ENCODE data around the gene PPWD1.
A peak's percentile ranks its signal among the peaks of the same experiment; 100 is the strongest.

PPWD1 gene

GRCh38 chr5:65535529-65535987 lies 27.5 kb upstream of the PPWD1 start:
- POLR2A ChIA-PET = no interaction called here
- no peaks in the 10 kb centered on the region for H3K9me3 ChIP-seq (ENCODE audit: control insufficient read depth, insufficient read depth, low read depth, low read length)
- no peak overlapping the region for H3K27ac ChIP-seq (ENCODE audit: extremely low read depth, low read depth, low read length)
- H3K4me1 ChIP-seq (ENCODE audit: control insufficient read depth, insufficient read depth, low read length) = no peaks in the 10 kb centered on the region
- peaks cover 23 to 31% of the 10 kb centered on the region in 2 experiments for H3K36me3 ChIP-seq (ENCODE audit: control insufficient read depth in 2 of 2, insufficient read depth in 1 of 2, low read length in 2 of 2)
- CTCF ChIA-PET = no interaction called here
- no peak overlapping the region for H3K4me3 ChIP-seq (ENCODE audit: low read depth, low read length)
- TF ChIP-seq ZNF600 (tag by site-specific recombination; IDR thresholded peaks at IDR 0.05) (no peak), ZNF214 (tag by site-specific recombination; IDR thresholded peaks at IDR 0.05; ENCODE audit: borderline replicate concordance) (no peak), ELK4 (IDR thresholded peaks at IDR 0.05; ENCODE audit: borderline replicate concordance, low read depth, low read length) (no peak), MYNN (tag by site-specific recombination; IDR thresholded peaks at IDR 0.05; ENCODE audit: borderline replicate concordance) (no peak)

GRCh38 chr5:65539827-65540226 lies 23.3 kb upstream of the PPWD1 start:
- H3K4me1 ChIP-seq (ENCODE audit: control insufficient read depth, insufficient read depth, low read length) = no peaks in the 10 kb centered on the region
- POLR2A ChIA-PET = interaction anchor here (0.6 kb wide), 1 partner anchor 11 kb away, joined by 4 read pairs; no protein-coding TSS in a partner anchor
- no peak overlapping the region for H3K4me3 ChIP-seq (ENCODE audit: low read depth, low read length)

GRCh38 chr5:65544473-65544872 lies 18.6 kb upstream of the PPWD1 start:
- no peaks in the 10 kb centered on the region for H3K4me1 ChIP-seq (ENCODE audit: control insufficient read depth, insufficient read depth, low read length)
- peak; percentile 66 for TF ChIP-seq ZNF146 (tag by site-specific recombination; IDR thresholded peaks at IDR 0.05)
- TF ChIP-seq GLIS2 (tag by site-specific recombination; IDR thresholded peaks at IDR 0.05) = no peak
- H3K27ac ChIP-seq (ENCODE audit: extremely low read depth, low read depth, low read length) = no peak overlapping the region
- ChIA-PET POLR2A (no interaction called here), CTCF (interaction anchor here (0.7 kb wide), 1 partner anchor 444 kb away, joined by 4 read pairs; no protein-coding TSS in a partner anchor)
- H3K4me3 ChIP-seq (ENCODE audit: low read depth, low read length) = no peak overlapping the region
- H3K36me3 ChIP-seq (ENCODE audit: control insufficient read depth in 2 of 2, insufficient read depth in 1 of 2, low read length in 2 of 2) = peaks cover 41 to 71% of the 10 kb centered on the region in 2 experiments
- no peaks in the 10 kb centered on the region for H3K9me3 ChIP-seq (ENCODE audit: control insufficient read depth, insufficient read depth, low read depth, low read length)

More at GRCh38 chr5:65539827-65540226, 23.3 kb upstream of the PPWD1 start:
- Histone ChIP-seq H3K36me3 (ENCODE audit: control insufficient read depth in 2 of 2, insufficient read depth in 1 of 2, low read length in 2 of 2) (peaks cover 35 to 69% of the 10 kb centered on the region in 2 experiments), H3K9me3 (ENCODE audit: control insufficient read depth, insufficient read depth, low read depth, low read length) (no peaks in the 10 kb centered on the region), H3K27ac (ENCODE audit: extremely low read depth, low read depth, low read length) (no peak overlapping the region)
- CTCF ChIA-PET = interaction anchor here (0.7 kb wide), 1 partner anchor 25 kb away, joined by 3 read pairs; no protein-coding TSS in a partner anchor
- no peak for TF ChIP-seq ZNF501 (tag by site-specific recombination; IDR thresholded peaks at IDR 0.05)
- TF ChIP-seq ZNF202 (tag by site-specific recombination; IDR thresholded peaks at IDR 0.05; ENCODE audit: borderline replicate concordance) = no peak
- TF ChIP-seq ZFHX2 (tag by site-specific recombination; conservative IDR thresholded peaks at IDR 0.05) = no peak
- TF ChIP-seq ZNF571 (tag by site-specific recombination; IDR thresholded peaks at IDR 0.05) = no peak
- no peak for TF ChIP-seq TSHZ1 (tag by site-specific recombination; IDR thresholded peaks at IDR 0.05; ENCODE audit: borderline replicate concordance)
- no peak for TF ChIP-seq ZNF37A (tag by site-specific recombination; IDR thresholded peaks at IDR 0.05)
- no peak for TF ChIP-seq ZNF274 (IDR thresholded peaks at IDR 0.05; ENCODE audit: low read length)
- no peak for TF ChIP-seq ZNF274 (tag by site-specific recombination; IDR thresholded peaks at IDR 0.05; ENCODE audit: borderline replicate concordance)

GRCh38 chr5:65546141-65546540 lies 17.0 kb upstream of the PPWD1 start:
- CTCF ChIA-PET = interaction anchor here (0.6 to 0.7 kb wide), 2 partner anchors 22 to 25 kb away, joined by 3 read pairs; no protein-coding TSS in a partner anchor
- POLR2A ChIA-PET = no interaction called here
- TF ChIP-seq ZNF398 (tag by site-specific recombination; IDR thresholded peaks at IDR 0.05) = no peak
- TF ChIP-seq GFI1B (tag by site-specific recombination; IDR thresholded peaks at IDR 0.05) = no peak
- TF ChIP-seq ZNF366 (tag by site-specific recombination; conservative IDR thresholded peaks at IDR 0.05) = no peak
- TF ChIP-seq ZNF19 (tag by site-specific recombination; IDR thresholded peaks at IDR 0.05; ENCODE audit: low read depth) = no peak
- no peak for TF ChIP-seq ZNF24 (tag by site-specific recombination; IDR thresholded peaks at IDR 0.05)
- no peak for TF ChIP-seq ZNF670 (tag by site-specific recombination; IDR thresholded peaks at IDR 0.05; ENCODE audit: low read depth)
- TF ChIP-seq ZNF549 (tag by site-specific recombination; IDR thresholded peaks at IDR 0.05) = no peak
- TF ChIP-seq ZNF202 (tag by site-specific recombination; IDR thresholded peaks at IDR 0.05; ENCODE audit: borderline replicate concordance) = no peak
- TF ChIP-seq ZNF830 (tag by site-specific recombination; IDR thresholded peaks at IDR 0.05; ENCODE audit: low read depth) = no peak
- TF ChIP-seq ZNF426 (tag by site-specific recombination; IDR thresholded peaks at IDR 0.05) = no peak

More at GRCh38 chr5:65546141-65546540, 17.0 kb upstream of the PPWD1 start:
- no peaks in the 10 kb centered on the region for H3K9me3 ChIP-seq (ENCODE audit: control insufficient read depth, insufficient read depth, low read depth, low read length)
- no peaks in the 10 kb centered on the region for H3K4me1 ChIP-seq (ENCODE audit: control insufficient read depth, insufficient read depth, low read length)
- H3K27ac ChIP-seq (ENCODE audit: extremely low read depth, low read depth, low read length) = no peak overlapping the region
- H3K4me3 ChIP-seq (ENCODE audit: low read depth, low read length) = no peak overlapping the region
- peaks cover 55 to 73% of the 10 kb centered on the region in 2 experiments for H3K36me3 ChIP-seq (ENCODE audit: control insufficient read depth in 2 of 2, insufficient read depth in 1 of 2, low read length in 2 of 2)

Measured in HEK293 (cell line).